ENCODE data around the gene ZNF711. TPM values are rescaled to one million over a fixed set of nuclear protein-coding genes. Genes with fewer than 3 reads are reported as not detected.
A peak's percentile ranks its signal among the peaks of the same experiment; 100 is the strongest.

The ZNF711 gene
- total RNA-seq (7.0 and 7.6 TPM in 2 replicates), polyA plus RNA-seq (6.1 and 7.4 TPM in 2 replicates), polyA minus RNA-seq (2.4 and 3.8 TPM in 2 replicates)
- total RNA-seq (2013), result 7.5 TPM

DNA sequence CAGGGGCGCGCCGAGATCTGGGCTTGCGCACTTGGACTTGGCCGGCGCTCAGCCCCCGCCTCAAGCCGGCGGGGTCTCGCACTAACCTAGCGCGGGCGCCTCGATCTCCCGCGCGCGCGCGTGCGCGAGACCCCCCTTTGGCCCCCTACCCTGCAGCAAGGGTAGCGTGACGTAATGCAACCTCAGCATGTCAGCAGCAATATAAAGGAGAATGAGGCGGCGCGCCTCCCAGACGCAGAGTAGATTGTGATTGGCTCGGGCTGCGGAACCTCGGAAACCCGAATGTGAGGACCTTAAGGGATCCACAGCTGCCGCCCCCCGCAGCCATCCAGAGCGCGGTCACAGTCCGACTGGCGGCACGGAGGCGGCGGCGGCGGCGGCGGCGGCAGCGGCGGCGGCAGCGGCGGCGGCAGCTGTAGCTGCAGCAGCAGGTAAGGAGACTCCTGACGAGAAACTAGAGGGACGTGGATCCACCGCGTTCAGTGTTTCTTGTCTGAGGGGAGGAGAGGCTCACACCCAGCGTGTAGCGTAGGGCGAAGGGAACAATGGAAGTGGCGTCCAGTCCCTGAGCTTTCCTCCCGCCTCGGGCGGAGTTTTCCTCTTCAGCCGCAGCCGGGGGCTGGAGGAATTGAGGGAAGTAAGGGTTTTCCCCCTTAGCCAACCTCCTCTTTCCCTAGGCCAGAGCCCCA is at the start of gene ZNF711, which contains the start of gene SATL1:
Gene ZNF711, plus strand, starts transcription at position 231 of the 689 bp plus-strand sequence. CDS start 3,582 bp downstream, outside the sequence.
Gene SATL1, minus strand, starts transcription at position 19 of the 689 bp plus-strand sequence. CDS start 134,811 bp downstream, outside the sequence.
- POLR2A ChIA-PET, result interaction anchor here (0.6 kb wide), 1 partner anchor 55 kb away, joined by 5 read pairs; no protein-coding TSS in a partner anchor
- Mint-ChIP-seq H3K27ac (peak within 1 kb of the TSS; percentile 87), H3K27me3 (no peaks in the 10 kb centered on the region), H3K4me1 (peaks cover 16% of the 10 kb centered on the region), H3K9me3 (ENCODE audit: insufficient read depth) (no peaks in the 10 kb centered on the region), H3K4me3 (peak within 1 kb of the TSS; percentile 99)
- TF ChIP-seq EZH2 (IDR thresholded peaks at IDR 0.05; ENCODE audit: borderline replicate concordance, insufficient read depth, low read depth, low read length, poor library complexity, severe bottlenecking), result no peak
- TF ChIP-seq, protein P1, sequence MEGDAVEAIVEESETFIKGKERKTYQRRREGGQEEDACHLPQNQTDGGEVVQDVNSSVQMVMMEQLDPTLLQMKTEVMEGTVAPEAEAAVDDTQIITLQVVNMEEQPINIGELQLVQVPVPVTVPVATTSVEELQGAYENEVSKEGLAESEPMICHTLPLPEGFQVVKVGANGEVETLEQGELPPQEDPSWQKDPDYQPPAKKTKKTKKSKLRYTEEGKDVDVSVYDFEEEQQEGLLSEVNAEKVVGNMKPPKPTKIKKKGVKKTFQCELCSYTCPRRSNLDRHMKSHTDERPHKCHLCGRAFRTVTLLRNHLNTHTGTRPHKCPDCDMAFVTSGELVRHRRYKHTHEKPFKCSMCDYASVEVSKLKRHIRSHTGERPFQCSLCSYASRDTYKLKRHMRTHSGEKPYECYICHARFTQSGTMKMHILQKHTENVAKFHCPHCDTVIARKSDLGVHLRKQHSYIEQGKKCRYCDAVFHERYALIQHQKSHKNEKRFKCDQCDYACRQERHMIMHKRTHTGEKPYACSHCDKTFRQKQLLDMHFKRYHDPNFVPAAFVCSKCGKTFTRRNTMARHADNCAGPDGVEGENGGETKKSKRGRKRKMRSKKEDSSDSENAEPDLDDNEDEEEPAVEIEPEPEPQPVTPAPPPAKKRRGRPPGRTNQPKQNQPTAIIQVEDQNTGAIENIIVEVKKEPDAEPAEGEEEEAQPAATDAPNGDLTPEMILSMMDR (IDR thresholded peaks at IDR 0.05), result no peak
- H3K9me3 ChIP-seq (ENCODE audit: control extremely low read depth in 1 of 3, control insufficient read depth in 2 of 3, insufficient read depth in 1 of 3, low read length in 2 of 3), result no peaks in the 10 kb centered on the region
- ATAC-seq (ENCODE audit: low read depth) (peak; percentile 77), DNase-seq (peak; percentile 62)
- peak within 1 kb of the TSS; percentile 72 for H3K9ac ChIP-seq (ENCODE audit: low read length)
- peak within 1 kb of the TSS; percentile 78 for H2AFZ ChIP-seq (ENCODE audit: insufficient read depth, low read depth, low read length, poor library complexity, severe bottlenecking)
- WGBS (ENCODE audit: insufficient coverage), result 2% methylated on average over 26 of the region's 65 CpGs
- intact Hi-C loops (cut with micrococcal nuclease), result no loop called here
- H3K36me3 ChIP-seq (replicated peaks in 1 of 2; ENCODE audit: control extremely low read depth in 1 of 2, control insufficient read depth in 1 of 2, extremely low read depth in 1 of 2, insufficient read depth in 2 of 2, low read length in 1 of 2), result no peaks in the 10 kb centered on the region
- no peaks in the 10 kb centered on the region for H3K79me2 ChIP-seq (ENCODE audit: control insufficient read depth, insufficient read depth, low read length)
- H3K27ac ChIP-seq (ENCODE audit: low read length in 2 of 2), result peak within 1 kb of the TSS; percentile 38 to 57
- no peaks in the 10 kb centered on the region for H3K27me3 ChIP-seq (replicated peaks in 1 of 4; ENCODE audit: control extremely low read depth in 1 of 4, control insufficient read depth in 3 of 4, insufficient read depth in 4 of 4, low read length in 3 of 4)
- H3K4me1 ChIP-seq (ENCODE audit: control insufficient read depth in 2 of 2, insufficient read depth in 2 of 2, low read length in 2 of 2), result peaks cover 3 to 6% of the 10 kb centered on the region in 2 donors
- CTCF ChIA-PET, result interaction anchor here (0.7 kb wide), 1 partner anchor 199 kb away, joined by 4 read pairs; no protein-coding TSS in a partner anchor
- H4K20me1 ChIP-seq (ENCODE audit: control insufficient read depth, insufficient read depth, low read length, poor library complexity, severe bottlenecking), result no peaks in the 10 kb centered on the region
- peak within 1 kb of the TSS; percentile 52 to 81 (median 71) for H3K4me3 ChIP-seq (ENCODE audit: control extremely low read depth in 1 of 5, extremely low read depth in 1 of 5, insufficient read depth in 1 of 5, low read depth in 2 of 5, low read length in 4 of 5)
- H3K4me2 ChIP-seq (replicated peaks; ENCODE audit: low read depth, low read length, poor library complexity, severe bottlenecking), result peak within 1 kb of the TSS; percentile 71

DNA sequence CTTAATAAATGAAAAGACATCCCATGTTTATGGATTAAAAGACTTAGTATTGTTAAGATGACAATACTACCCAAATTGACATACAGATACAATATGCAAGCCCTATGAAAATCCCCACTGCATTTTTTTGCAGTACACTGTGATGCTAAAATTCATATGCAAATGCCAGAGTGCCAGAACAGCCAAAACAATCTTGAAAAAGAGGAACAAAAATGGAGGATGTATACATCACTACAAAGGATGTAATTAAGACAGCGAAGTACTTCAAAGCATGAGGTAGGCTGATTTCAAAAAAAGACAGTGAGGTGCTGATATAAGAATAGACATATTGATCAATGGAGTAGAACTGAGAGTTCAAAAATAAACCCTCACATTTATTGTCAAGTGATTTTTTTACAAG is 47.5 kb upstream of the ZNF711 start:
- Histone ChIP-seq H3K4me1 (ENCODE audit: control insufficient read depth in 2 of 2, insufficient read depth in 2 of 2, low read length in 2 of 2) (no peaks in the 10 kb centered on the region), H3K4me2 (replicated peaks; ENCODE audit: low read depth, low read length, poor library complexity, severe bottlenecking) (no peak overlapping the region), H3K9me3 (ENCODE audit: control extremely low read depth in 1 of 3, control insufficient read depth in 2 of 3, insufficient read depth in 1 of 3, low read length in 2 of 3) (no peaks in the 10 kb centered on the region), H2AFZ (ENCODE audit: insufficient read depth, low read depth, low read length, poor library complexity, severe bottlenecking) (no peak overlapping the region), H3K9ac (ENCODE audit: low read length) (no peak overlapping the region), H3K27ac (ENCODE audit: low read length in 2 of 2) (no peak overlapping the region), H3K4me3 (ENCODE audit: control extremely low read depth in 1 of 5, extremely low read depth in 1 of 5, insufficient read depth in 1 of 5, low read depth in 2 of 5, low read length in 4 of 5) (no peak overlapping the region), H3K36me3 (replicated peaks in 1 of 2; ENCODE audit: control extremely low read depth in 1 of 2, control insufficient read depth in 1 of 2, extremely low read depth in 1 of 2, insufficient read depth in 2 of 2, low read length in 1 of 2) (no peaks in the 10 kb centered on the region), H3K27me3 (replicated peaks in 1 of 4; ENCODE audit: control extremely low read depth in 1 of 4, control insufficient read depth in 3 of 4, insufficient read depth in 4 of 4, low read length in 3 of 4) (no peaks in the 10 kb centered on the region), H4K20me1 (ENCODE audit: control insufficient read depth, insufficient read depth, low read length, poor library complexity, severe bottlenecking) (no peaks in the 10 kb centered on the region), H3K79me2 (ENCODE audit: control insufficient read depth, insufficient read depth, low read length) (no peaks in the 10 kb centered on the region)
- ATAC-seq (ENCODE audit: low read depth) (no peak), DNase-seq (peak; percentile 3)
- Mint-ChIP-seq H3K4me1 (peaks cover 3% of the 10 kb centered on the region), H3K27me3 (no peaks in the 10 kb centered on the region), H3K27ac (no peak overlapping the region), H3K9me3 (ENCODE audit: insufficient read depth) (no peaks in the 10 kb centered on the region), H3K4me3 (no peak overlapping the region)
- intact Hi-C loops (cut with micrococcal nuclease), result no loop called here
- WGBS (ENCODE audit: insufficient coverage), result no CpG with 5 or more reads among the region's 1 CpG
- TF ChIP-seq EZH2 (IDR thresholded peaks at IDR 0.05; ENCODE audit: borderline replicate concordance, insufficient read depth, low read depth, low read length, poor library complexity, severe bottlenecking), result no peak
- TF ChIP-seq, protein P1 (IDR thresholded peaks at IDR 0.05), result no peak
- CTCF ChIA-PET, result no interaction called here
- POLR2A ChIA-PET, result no interaction called here

Measured in B cell (primary cell).